IMR-90 (cell line): ENCODE results near the gene GBP3.
A peak's percentile ranks its signal among the peaks of the same experiment; 100 is the strongest.

Source experiments
- CEBPB ChIP-seq: IDR thresholded peaks from 2 replicates; pipeline ENCODE4 v1.6.1; 2012; ENCODE audit warnings: low read depth, low read length, improper control_type of control experiment
- CHD1 ChIP-seq: IDR thresholded peaks from 2 replicates; pipeline ENCODE4 v1.6.1; 2012; ENCODE audit warnings: low read depth, low read length, improper control_type of control experiment
- MAFK ChIP-seq: IDR thresholded peaks from 2 replicates; pipeline ENCODE4 v1.6.1; 2012; ENCODE audit warnings: low read depth, low read length, improper control_type of control experiment
- MXI1 ChIP-seq: IDR thresholded peaks from 2 replicates; pipeline ENCODE4 v1.6.1; 2012; ENCODE audit warnings: low read depth, mild to moderate bottlenecking, low read length, moderate library complexity, borderline replicate concordance
- NFE2L2 ChIP-seq: fragments of 150-350 bp; IDR thresholded peaks from 2 replicates; pipeline ENCODE4 v1.6.1; 2016; ENCODE audit warnings: low read depth, mild to moderate bottlenecking, low read length
- POLR2A ChIP-seq: IDR thresholded peaks from 2 replicates; pipeline ENCODE4 v1.6.1; 2012; ENCODE audit warnings: mild to moderate bottlenecking, low read depth, low read length
- RAD21 ChIP-seq: IDR thresholded peaks from 2 replicates; pipeline ENCODE4 v1.6.1; 2012; ENCODE audit warnings: low read length, improper control_type of control experiment
- RCOR1 ChIP-seq: IDR thresholded peaks from 2 replicates; pipeline ENCODE4 v1.6.1; 2012; ENCODE audit warnings: mild to moderate bottlenecking, low read length, improper control_type of control experiment; ENCODE audit not compliant: insufficient replicate concordance
- RFX5 ChIP-seq: IDR thresholded peaks from 2 replicates; pipeline ENCODE4 v1.8.0; 2012; ENCODE audit warnings: low read depth, mild to moderate bottlenecking, low read length, moderate library complexity
- SMC3 ChIP-seq: fragments of 150-350 bp; IDR thresholded peaks from 2 replicates; pipeline ENCODE4 v1.6.1; 2016; ENCODE audit warnings: low read depth, mild to moderate bottlenecking, antibody characterized with exemption, low read length, moderate library complexity
- TF ChIP-seq, protein P1 (sequence below): conservative IDR thresholded peaks from 2 replicates; pipeline ENCODE4 v1.5.1; 2012; ENCODE audit warnings: mild to moderate bottlenecking, low read depth, low read length, improper control_type of control experiment
- TF ChIP-seq, protein P2 (sequence below): fragments of 150-350 bp; IDR thresholded peaks from 2 replicates; pipeline ENCODE4 v1.6.1; 2017; ENCODE audit warnings: mild to moderate bottlenecking, antibody characterized with exemption, low read length, low read depth
- TF ChIP-seq, protein P3 (sequence below): fragments of 150-350 bp; IDR thresholded peaks from 2 replicates; pipeline ENCODE4 v1.6.1; 2016; ENCODE audit warnings: low read depth, mild to moderate bottlenecking, low read length, moderate library complexity, borderline replicate concordance

DNA sequence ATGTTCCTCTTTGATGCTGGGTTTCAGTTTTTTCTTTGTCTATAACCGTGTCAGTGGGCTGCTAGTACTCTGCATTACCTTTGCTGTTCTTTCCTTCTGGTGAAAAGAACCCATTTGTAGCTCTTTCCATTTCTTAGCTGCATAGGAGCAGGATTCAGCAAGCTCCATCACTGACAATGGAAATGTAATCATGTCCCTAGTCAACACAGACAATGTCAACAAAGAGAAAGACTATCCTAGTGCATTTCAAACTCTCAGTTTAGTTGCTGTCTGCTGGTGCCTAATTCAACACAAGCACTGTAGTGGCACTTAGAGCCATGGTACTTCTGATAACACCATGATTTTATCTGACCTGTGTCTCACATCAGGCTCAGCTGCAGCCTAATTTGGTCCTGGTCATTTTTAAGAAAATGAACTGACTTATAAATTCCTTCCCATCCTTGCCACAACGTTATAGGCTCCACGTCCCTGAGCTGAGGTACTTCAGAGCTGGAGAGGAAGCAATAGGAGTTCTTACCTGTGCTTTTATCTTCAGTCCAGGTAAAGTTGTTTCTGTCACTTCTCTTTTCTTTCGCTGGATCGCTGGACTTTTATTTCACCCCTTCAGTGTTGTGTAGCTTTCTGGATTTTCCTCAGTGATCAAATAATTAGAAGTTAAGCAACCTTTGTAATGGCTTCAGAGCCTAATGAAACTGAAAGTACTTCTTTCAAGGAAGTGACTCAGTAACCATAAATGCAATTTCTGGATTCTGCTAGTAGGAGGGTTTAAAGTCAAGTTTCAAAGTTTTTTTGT, at the start of gene GBP3:
- TF ChIP-seq, protein P1, sequence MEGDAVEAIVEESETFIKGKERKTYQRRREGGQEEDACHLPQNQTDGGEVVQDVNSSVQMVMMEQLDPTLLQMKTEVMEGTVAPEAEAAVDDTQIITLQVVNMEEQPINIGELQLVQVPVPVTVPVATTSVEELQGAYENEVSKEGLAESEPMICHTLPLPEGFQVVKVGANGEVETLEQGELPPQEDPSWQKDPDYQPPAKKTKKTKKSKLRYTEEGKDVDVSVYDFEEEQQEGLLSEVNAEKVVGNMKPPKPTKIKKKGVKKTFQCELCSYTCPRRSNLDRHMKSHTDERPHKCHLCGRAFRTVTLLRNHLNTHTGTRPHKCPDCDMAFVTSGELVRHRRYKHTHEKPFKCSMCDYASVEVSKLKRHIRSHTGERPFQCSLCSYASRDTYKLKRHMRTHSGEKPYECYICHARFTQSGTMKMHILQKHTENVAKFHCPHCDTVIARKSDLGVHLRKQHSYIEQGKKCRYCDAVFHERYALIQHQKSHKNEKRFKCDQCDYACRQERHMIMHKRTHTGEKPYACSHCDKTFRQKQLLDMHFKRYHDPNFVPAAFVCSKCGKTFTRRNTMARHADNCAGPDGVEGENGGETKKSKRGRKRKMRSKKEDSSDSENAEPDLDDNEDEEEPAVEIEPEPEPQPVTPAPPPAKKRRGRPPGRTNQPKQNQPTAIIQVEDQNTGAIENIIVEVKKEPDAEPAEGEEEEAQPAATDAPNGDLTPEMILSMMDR: no peak
- TF ChIP-seq MXI1 (peak; percentile 21; the same call in 1 of the 2 replicates), POLR2A (no peak), RFX5 (no peak), MAFK (no peak), RAD21 (no peak), CEBPB (peak; percentile 90), SMC3 (no peak), NFE2L2 (no peak), CHD1 (no peak), RCOR1 (no peak)
- TF ChIP-seq, protein P2, sequence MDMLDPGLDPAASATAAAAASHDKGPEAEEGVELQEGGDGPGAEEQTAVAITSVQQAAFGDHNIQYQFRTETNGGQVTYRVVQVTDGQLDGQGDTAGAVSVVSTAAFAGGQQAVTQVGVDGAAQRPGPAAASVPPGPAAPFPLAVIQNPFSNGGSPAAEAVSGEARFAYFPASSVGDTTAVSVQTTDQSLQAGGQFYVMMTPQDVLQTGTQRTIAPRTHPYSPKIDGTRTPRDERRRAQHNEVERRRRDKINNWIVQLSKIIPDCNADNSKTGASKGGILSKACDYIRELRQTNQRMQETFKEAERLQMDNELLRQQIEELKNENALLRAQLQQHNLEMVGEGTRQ: no peak
- TF ChIP-seq, protein P3, sequence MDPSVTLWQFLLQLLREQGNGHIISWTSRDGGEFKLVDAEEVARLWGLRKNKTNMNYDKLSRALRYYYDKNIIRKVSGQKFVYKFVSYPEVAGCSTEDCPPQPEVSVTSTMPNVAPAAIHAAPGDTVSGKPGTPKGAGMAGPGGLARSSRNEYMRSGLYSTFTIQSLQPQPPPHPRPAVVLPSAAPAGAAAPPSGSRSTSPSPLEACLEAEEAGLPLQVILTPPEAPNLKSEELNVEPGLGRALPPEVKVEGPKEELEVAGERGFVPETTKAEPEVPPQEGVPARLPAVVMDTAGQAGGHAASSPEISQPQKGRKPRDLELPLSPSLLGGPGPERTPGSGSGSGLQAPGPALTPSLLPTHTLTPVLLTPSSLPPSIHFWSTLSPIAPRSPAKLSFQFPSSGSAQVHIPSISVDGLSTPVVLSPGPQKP: no peak
